HG03139 (cell line): ENCODE data around the gene TGFB3.

ENCODE experiments used
- ATAC-seq: cut with Tn5 transposase; IDR thresholded peaks from one replicate; pipeline ENCODE4 v1.9.1; 2021; ENCODE audit not compliant: unreplicated experiment

The TGFB3 gene

DNA sequence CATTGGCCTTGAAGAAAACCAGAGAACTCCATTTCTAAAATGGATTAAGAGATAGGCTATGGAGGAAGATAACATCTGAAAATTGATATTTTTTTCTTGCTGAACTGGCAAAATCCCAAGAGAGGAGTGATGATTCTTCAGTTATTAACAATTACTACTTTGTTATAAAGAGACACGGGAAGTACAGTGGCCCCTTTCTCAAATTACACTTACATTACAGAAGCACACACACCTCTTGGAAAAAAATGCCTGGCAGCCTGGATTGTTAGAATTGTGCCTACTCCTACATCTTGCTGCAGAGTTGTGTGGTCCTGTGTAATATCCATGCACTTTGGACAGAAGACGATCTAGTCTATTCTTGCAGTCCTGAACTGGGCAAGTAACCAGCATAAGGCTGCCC, 71.7 kb downstream of the TGFB3 start:
- no peak for ATAC-seq

- ATAC-seq: no peak
Measured at GRCh38 chr14:75909630-75910029, 72.2 kb downstream of the TGFB3 start.
